ENCODE measurements around the gene CATSPER4.
"Not testable (repeated sequence)": the region's sequence is repeated elsewhere in the genome, so short reads cannot be mapped to it uniquely, and the experiment has no call there.

The CATSPER4 gene

DNA sequence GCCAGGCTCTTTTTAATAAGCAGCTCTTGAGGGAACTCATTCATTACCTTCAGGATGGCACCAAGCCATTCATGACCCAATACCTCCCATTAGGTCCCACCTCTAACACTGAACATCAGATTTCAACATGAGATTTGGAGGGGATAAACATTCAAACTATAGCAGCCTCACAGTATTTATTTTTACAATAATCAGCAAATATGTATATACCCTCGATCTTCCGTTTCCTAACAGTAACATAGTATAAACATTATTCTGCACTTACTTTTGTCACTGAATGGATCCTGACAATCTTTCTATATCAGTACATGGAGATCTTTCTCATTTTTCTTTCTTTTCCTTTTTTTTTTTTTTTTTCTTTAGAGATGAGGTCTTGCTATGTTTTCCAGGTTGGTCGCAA, 5.4 kb downstream of the CATSPER4 start:
- DNase-seq (ENCODE audit: low read depth), result no peak

DNA sequence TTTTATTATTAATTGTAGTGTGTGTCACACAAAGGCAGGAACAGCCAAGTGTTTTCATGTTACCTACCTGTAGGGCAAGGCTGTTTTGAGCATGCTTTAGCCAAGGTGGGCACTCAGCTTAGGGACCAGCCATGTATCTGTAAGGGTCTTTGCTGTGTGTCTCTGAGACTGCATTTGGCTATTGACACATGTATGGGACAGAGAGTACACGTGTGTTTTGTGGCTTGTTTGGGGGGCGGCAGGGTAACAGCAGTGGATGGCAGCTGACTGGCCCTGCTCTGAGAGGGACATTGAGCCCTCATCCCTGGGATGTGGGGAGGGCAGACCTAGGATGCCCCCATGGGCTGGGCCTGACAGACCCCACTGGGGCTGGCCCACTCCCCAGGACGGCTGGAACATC, 6.9 kb downstream of the CATSPER4 start:
- DNase-seq (ENCODE audit: low read depth), result no peak

DNA sequence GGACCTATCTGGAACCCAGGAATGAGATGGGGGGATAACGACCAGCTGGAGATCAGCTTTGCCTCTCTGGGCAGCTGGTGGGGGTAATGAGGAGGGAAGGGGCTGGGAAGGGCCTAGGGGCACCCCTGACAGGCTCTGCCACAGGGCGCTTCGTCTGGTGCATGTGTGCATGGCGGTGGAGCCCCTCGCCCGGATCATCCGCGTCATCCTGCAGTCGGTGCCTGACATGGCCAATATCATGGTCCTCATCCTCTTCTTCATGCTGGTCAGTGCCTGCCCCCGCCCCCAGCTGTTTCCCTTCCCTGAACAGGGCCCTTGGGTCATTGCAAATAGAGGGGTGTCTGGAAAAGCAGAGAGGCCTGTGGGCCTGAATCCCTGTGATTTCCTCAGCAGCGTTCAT, 7.4 kb downstream of the CATSPER4 start:
- no peak for DNase-seq (ENCODE audit: low read depth)

DNA sequence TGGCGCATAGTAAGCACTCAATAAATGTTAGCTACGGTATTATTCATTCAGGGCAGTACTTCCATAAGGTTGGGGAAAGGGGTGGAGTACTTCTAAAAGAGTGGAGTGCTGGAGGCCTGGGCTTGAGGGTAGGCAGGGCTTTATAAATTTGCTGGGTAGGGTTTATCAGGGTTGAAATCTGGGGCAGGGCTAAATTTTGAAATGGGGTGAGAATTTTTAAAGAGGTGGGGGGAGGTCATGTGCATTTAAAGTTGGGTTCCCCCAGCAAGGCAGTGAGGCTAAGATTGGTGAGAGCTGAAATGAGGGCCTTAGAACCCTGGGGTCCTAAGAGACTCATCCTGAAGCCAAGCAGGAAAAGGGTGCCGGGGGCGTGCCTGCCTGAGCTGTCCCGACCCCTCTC, 10.0 kb downstream of the CATSPER4 start:
- no peak for DNase-seq (ENCODE audit: low read depth)

- no peak for DNase-seq (ENCODE audit: low read depth)
Observed at GRCh38 chr1:26203642-26204318, 13.4 kb downstream of the CATSPER4 start.

DNA sequence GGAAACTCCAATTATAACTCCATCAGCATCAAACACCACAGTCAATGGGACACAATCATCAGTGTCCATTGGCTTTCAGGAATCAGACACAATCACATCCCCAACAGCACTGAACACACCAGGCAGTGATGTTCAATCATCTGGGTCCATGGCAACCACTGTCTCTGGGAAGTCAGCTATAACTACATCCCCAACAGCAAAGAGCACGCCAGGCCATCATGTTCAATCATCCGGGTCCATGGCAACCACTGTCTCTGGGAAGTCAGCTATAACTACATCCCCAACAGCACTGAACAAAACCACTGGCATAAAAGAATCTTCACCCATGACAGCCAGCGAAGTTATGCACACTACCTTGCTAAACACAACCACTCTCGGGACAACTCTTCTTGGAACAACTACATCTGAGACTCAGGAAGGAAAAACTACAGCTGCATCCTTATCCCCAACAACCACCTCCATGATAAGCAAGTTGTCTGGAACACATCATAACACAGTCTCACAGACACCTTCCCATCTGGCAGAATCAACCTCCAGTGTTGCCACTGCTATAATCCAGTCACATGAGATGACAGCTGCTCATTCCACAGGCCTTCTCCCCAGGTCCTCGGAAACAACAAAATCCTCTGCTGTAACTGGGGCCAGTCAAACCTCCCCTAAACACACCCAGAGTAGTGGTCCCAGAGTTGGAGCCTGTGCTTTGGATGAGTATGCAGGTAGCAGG, 19.9 kb downstream of the CATSPER4 start:
- no peak for DNase-seq (ENCODE audit: low read depth)

- DNase-seq (ENCODE audit: low read depth), result no peak
Observed at GRCh38 chr1:26212726-26213125, 22.3 kb downstream of the CATSPER4 start.

DNA sequence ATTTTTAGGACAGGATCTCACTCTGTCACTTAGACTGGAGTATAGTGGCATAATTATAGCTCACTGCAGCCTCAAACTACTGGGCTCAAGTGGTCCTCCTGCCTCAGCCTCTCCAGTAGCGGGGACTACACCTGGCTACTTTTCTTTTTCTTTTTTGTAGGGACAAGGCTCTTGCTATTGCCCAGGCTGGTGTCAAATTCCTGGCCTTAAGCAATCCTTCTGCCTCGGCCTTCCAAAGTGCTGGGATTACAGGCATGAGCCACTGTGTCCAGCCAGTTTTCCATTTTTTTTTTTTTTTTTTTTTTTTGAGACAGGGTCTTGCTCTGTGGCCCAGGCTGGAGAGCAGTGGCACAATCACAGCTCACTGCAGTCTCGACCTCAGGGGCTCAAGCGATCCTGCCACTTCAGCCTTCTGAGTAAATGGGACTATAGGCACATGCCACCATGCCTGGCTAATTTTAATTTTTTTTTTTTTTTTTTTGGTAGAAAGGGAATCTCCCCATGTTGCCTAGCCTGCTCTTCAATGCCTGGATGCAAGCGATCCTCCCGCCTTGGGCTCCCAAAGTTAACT, 23.0 kb downstream of the CATSPER4 start:
- no peak for DNase-seq (ENCODE audit: low read depth)

GRCh38 chr1:26215246-26215645, 24.8 kb downstream of the CATSPER4 start:
- no peak for DNase-seq (ENCODE audit: low read depth)

DNA sequence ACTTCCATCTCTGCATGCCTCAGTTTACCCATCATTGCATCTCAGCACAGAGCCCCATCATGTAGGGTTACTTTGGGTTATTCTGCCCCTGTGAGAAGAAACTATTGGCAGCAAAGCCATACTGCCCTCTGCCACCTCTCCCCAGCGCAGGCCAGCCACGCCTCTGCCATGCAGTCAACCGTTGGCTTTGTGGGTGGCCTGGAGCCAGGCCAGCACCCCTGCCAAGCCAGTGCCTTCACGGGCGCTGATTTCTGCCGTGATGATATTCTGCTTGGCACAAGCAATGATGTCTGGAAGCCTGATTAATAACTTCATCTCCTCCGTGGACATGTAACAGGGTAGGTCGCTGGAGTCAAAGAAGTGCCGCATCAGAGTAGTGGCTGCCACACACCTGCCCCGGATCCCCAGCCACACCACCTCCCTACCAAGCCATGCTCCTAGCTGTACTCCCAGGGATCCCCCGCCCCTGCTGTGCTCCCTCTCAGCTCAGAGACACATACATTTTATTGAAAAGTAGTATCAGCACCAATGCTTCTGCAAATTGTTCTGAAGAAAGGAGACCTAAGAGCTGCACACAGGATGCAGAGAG, 28.6 kb downstream of the CATSPER4 start:
- no peak for DNase-seq (ENCODE audit: low read depth)

GRCh38 chr1:26220199-26220912, 30.0 kb downstream of the CATSPER4 start:
- no peak for DNase-seq (ENCODE audit: low read depth)

DNA sequence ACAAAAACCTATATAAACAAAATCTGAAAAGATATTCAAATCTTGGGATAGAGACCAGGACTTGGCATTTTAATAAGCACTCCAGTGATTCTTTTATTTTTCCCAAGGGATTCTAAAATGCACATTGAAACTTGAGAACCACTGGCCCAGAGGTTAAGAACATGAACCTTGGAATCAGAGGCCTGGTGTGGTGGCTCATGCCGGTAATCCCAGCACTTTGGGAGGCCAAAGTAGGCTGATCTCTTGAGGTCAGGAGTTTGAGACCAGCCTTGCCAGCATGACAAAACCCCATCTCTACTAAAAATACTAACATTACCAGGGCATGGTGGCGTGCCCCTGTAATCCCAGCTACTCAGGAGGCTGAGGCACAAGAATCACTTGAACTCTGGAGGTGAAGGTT, 30.7 kb downstream of the CATSPER4 start:
- DNase-seq (ENCODE audit: low read depth), result no peak

- no peak for DNase-seq (ENCODE audit: low read depth)
Observed at GRCh38 chr1:26224606-26225005, 34.2 kb downstream of the CATSPER4 start.

DNA sequence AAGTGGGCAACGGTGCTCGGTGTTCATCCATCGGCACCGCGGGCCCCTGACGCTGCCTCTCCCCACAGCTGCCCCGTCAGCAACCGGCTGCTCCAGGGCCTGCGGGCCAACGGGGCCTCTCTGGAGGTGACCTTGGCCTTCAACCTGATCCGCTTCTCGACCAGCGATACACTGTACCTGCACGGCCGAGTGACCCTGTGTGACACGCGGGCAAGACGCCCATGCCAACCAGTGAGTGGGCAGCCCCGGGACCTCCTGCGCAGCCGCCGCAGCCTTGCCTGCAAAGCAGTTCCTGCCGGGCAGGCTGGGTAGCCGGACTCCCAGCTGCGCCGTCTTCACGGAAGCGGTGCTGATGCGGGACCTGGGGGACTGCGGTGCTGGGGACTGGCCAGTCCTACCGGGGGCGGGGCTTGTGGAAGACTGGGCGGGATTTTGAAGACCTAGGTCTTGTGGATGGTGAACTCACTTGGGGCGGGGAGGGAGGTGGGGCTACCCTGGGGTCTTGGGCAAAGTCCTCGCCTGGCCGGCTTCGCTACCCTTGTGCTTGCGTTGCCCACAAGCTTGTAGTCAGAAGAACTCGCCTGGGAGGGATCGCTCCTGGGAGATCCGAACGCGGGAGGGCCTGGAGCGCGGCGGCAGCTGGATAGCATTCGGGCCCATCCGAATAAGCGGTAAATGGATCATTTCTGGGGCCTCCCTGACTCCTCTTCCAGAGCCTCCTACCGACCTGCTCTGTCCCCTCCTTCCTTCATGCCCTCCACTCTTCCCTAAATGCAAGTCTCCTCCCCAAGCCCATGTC, 34.8 kb downstream of the CATSPER4 start:
- DNase-seq (ENCODE audit: low read depth), result peak; percentile 22

DNA sequence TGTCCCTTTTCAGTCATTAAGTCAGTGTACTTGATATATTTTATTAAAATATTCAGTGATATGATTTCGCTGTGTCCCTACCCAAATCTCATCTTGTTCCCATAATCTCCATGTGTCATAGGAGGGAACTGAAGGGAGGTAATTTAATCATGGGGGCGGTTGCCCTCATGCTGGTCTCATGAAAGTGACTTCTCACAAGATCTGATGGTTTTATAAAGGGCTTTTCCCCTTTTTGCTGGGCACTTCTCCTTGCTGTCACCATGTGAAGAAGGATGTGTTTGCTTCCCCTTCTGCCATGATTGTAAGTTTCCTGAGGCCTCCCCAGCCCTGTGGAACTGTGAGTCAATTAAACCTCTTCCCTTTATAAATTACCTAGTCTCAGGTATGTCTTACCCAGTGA, 40.3 kb downstream of the CATSPER4 start:
- not testable (repeated sequence) for DNase-seq (ENCODE audit: low read depth)

GRCh38 chr1:26233903-26234643, 43.7 kb downstream of the CATSPER4 start, which contains the start of gene CEP85:
Gene CEP85 (plus strand): TSS chr1:26234200. CDS start chr1:26239784, 5,584 bp downstream.
- DNase-seq (ENCODE audit: low read depth), result peak; percentile 97

GRCh38 chr1:26234644-26235370, 44.4 kb downstream of the CATSPER4 start:
- peak; percentile 17 for DNase-seq (ENCODE audit: low read depth)

GRCh38 chr1:26237230-26237966, 47.0 kb downstream of the CATSPER4 start:
- no peak for DNase-seq (ENCODE audit: low read depth)

GRCh38 chr1:26239936-26240335, 49.5 kb downstream of the CATSPER4 start:
- DNase-seq (ENCODE audit: low read depth), result no peak

Data from activated T-cell treated with anti-CD3 and anti-CD28 coated beads for 24 hours (primary cell).